H1 (cell line): ENCODE data around the gene SEMA3A. TPM values are rescaled to one million over a fixed set of nuclear protein-coding genes. Genes with fewer than 3 reads are reported as not detected.

Experiments
- CTCF ChIA-PET: fragments of 300-600 bp; sonication (Branson Sonifier 250); formaldehyde crosslinking; loops from one replicate; lab custom pipeline; 2021; ENCODE audit not compliant: partially characterized antibody; lab: Charles Lee
- POLR2A ChIA-PET: fragments of 300-600 bp; sonication (Branson Sonifier 250); formaldehyde crosslinking; loops from one replicate; lab custom pipeline; 2021; ENCODE audit warnings: inconsistent platforms; ENCODE audit not compliant: partially characterized antibody; lab: Charles Lee
- DNase-seq, 2 experiments: peaks; one replicate each; pipeline versions ENCODE4 v3.0.0 to v3.0.0-alpha.2; 2010 to 2022; ENCODE audit warnings: low spot score in 2 of 2, low read depth in 1 of 2, mixed read lengths in 1 of 2
- FAIRE-seq: peaks from 2 replicates; lab custom pipeline; 2011; peaks lifted over from hg19 to GRCh38; lab: Jason Lieb, UNC
- H2AFZ ChIP-seq: 2 replicates; pipeline ENCODE4 v1.8.1; 2012; ENCODE audit warnings: low read length, inconsistent platforms
- H2AK5ac ChIP-seq: 2 replicates; pipeline ENCODE4 v1.6.1; 2013; ENCODE audit warnings: low read depth, low read length
- H2BK120ac ChIP-seq: replicated peaks from 2 replicates; pipeline ENCODE3; 2013; ENCODE audit warnings: low read depth, low read length, inconsistent platforms
- H2BK12ac ChIP-seq: 2 replicates; pipeline ENCODE4 v1.6.1; 2013; ENCODE audit warnings: low read depth, low read length
- H2BK15ac ChIP-seq: 2 replicates; pipeline ENCODE4 v1.6.1; 2013; ENCODE audit warnings: low read length
- H2BK20ac ChIP-seq: 2 replicates; pipeline ENCODE4 v1.6.1; 2013; ENCODE audit warnings: low read length
- H2BK5ac ChIP-seq: 2 replicates; pipeline ENCODE4 v1.6.1; 2013; ENCODE audit warnings: low read depth, low read length
- H3K14ac ChIP-seq: 2 replicates; pipeline ENCODE4 v1.6.1; 2013; ENCODE audit warnings: inconsistent platforms; ENCODE audit not compliant: insufficient read length
- H3K18ac ChIP-seq: 2 replicates; pipeline ENCODE4 v1.6.1; 2013; ENCODE audit warnings: low read length; ENCODE audit errors: extremely low read depth
- H3K23ac ChIP-seq: 2 replicates; pipeline ENCODE4 v1.6.1; 2013; ENCODE audit warnings: inconsistent platforms; ENCODE audit not compliant: insufficient read length
- H3K23me2 ChIP-seq: 2 replicates; pipeline ENCODE4 v1.6.1; 2013; ENCODE audit warnings: low read depth, low read length
- H3K27ac ChIP-seq: 2 replicates; pipeline ENCODE4 v1.6.1; 2011; ENCODE audit warnings: low read depth, low read length, inconsistent platforms
- H3K27me3 ChIP-seq, 4 experiments: replicated peaks in 1 of 4; 1 replicate in 1 of 4; 2 replicates in 3 of 4; pipeline versions ENCODE4 v1.6.1 to v1.8.1; 2011 to 2013; ENCODE audit warnings: low read length in 3 of 4, mild to moderate bottlenecking in 3 of 4, inconsistent platforms in 2 of 4, mixed read lengths in 2 of 4, moderate library complexity in 1 of 4; ENCODE audit not compliant: control insufficient read depth in 3 of 4, insufficient read depth in 3 of 4; ENCODE audit errors: extremely low read depth in 1 of 4
- H3K36me3 ChIP-seq, 4 experiments: 2 replicates each; pipeline versions ENCODE4 v1.6.1 to v1.8.1; 2011 to 2013; ENCODE audit warnings: mild to moderate bottlenecking in 4 of 4, low read length in 3 of 4, moderate library complexity in 2 of 4, control low read depth in 1 of 4, inconsistent platforms in 1 of 4; ENCODE audit not compliant: insufficient read depth in 4 of 4, control insufficient read depth in 2 of 4
- H3K4ac ChIP-seq: replicated peaks from 2 replicates; pipeline ENCODE3; 2013; ENCODE audit warnings: low read length, low read depth, mixed read lengths, inconsistent platforms; ENCODE audit not compliant: insufficient read length
- H3K4me1 ChIP-seq, 4 experiments: replicated peaks in 1 of 4; 1 replicate in 1 of 4; 2 replicates in 3 of 4; pipeline versions ENCODE4 v1.6.1 to v1.8.1; 2011 to 2013; ENCODE audit warnings: low read length in 3 of 4, inconsistent platforms in 2 of 4, mixed read lengths in 1 of 4; ENCODE audit not compliant: insufficient read depth in 4 of 4, control insufficient read depth in 3 of 4
- H3K4me2 ChIP-seq, 2 experiments: 2 replicates each; pipeline versions ENCODE4 v1.6.1 to v1.8.1; 2011 to 2013; ENCODE audit warnings: low read depth in 2 of 2, low read length in 2 of 2, control low read depth in 1 of 2, inconsistent platforms in 1 of 2, mild to moderate bottlenecking in 1 of 2; ENCODE audit not compliant: insufficient read depth in 1 of 2
- H3K4me3 ChIP-seq, 4 experiments: fragments of 200-600, 300-600 bp in 1 of 4; sonication (generic), shearing (Covaris generic), sonication (Bioruptor Twin) in 1 of 4; 2 replicates each; pipeline versions ENCODE4 v1.5.1 to v1.8.1; 2011 to 2016; ENCODE audit warnings: low read length in 4 of 4, low read depth in 3 of 4, control low read depth in 2 of 4, inconsistent platforms in 2 of 4, mild to moderate bottlenecking in 2 of 4, mixed read lengths in 1 of 4, moderate library complexity in 1 of 4; ENCODE audit not compliant: insufficient read depth in 2 of 4; ENCODE audit errors: extremely low read depth in 1 of 4
- H3K56ac ChIP-seq: replicated peaks from 2 replicates; pipeline ENCODE3; 2013; ENCODE audit warnings: low read depth, mild to moderate bottlenecking, mixed read lengths, low read length, inconsistent platforms; ENCODE audit not compliant: insufficient read length
- H3K79me1 ChIP-seq: 2 replicates; pipeline ENCODE4 v1.6.1; 2013; ENCODE audit warnings: low read depth, low read length, control low read depth
- H3K79me2 ChIP-seq, 2 experiments: 2 replicates each; pipeline versions ENCODE4 v1.6.1 to v1.8.1; 2012 to 2013; ENCODE audit warnings: low read length in 2 of 2, mild to moderate bottlenecking in 2 of 2, inconsistent platforms in 1 of 2; ENCODE audit not compliant: insufficient read depth in 2 of 2, control insufficient read depth in 1 of 2
- H3K9ac ChIP-seq, 4 experiments: replicated peaks in 1 of 4; 1 replicate in 1 of 4; 2 replicates in 3 of 4; pipeline versions ENCODE4 v1.6.1 to v1.8.1; 2011 to 2013; ENCODE audit warnings: low read depth in 3 of 4, low read length in 3 of 4, control low read depth in 2 of 4, mild to moderate bottlenecking in 2 of 4, moderate library complexity in 2 of 4, inconsistent platforms in 1 of 4; ENCODE audit errors: extremely low read depth in 1 of 4
- H3K9me3 ChIP-seq, 2 experiments: 2 replicates each; pipeline versions ENCODE4 v1.6.1 to v1.8.1; 2012 to 2013; ENCODE audit warnings: mild to moderate bottlenecking in 2 of 2, moderate library complexity in 2 of 2, control low read depth in 1 of 2, inconsistent platforms in 1 of 2, low read depth in 1 of 2, low read length in 1 of 2, mixed read lengths in 1 of 2; ENCODE audit not compliant: insufficient read depth in 2 of 2
- H4K20me1 ChIP-seq, 2 experiments: replicated peaks in 1 of 2; 2 replicates each; pipeline versions ENCODE3 to v1.8.1; 2011 to 2013; ENCODE audit warnings: inconsistent platforms in 2 of 2, low read length in 2 of 2, mild to moderate bottlenecking in 1 of 2; ENCODE audit not compliant: insufficient read depth in 2 of 2, control insufficient read depth in 1 of 2
- H4K5ac ChIP-seq: 2 replicates; pipeline ENCODE4 v1.6.1; 2013; ENCODE audit warnings: low read length, low read depth, mixed read lengths, inconsistent platforms; ENCODE audit not compliant: insufficient read length
- H4K8ac ChIP-seq: 2 replicates; pipeline ENCODE4 v1.8.0; 2013; ENCODE audit warnings: mild to moderate bottlenecking, moderate library complexity, low read length, inconsistent platforms; ENCODE audit not compliant: insufficient read depth; ENCODE audit errors: extremely low read depth
- H4K91ac ChIP-seq: replicated peaks from 2 replicates; pipeline ENCODE3; 2013; ENCODE audit warnings: low read length, mixed read lengths, inconsistent platforms; ENCODE audit not compliant: insufficient read length
- BCL11A ChIP-seq, 2 experiments: IDR thresholded peaks; one replicate each; pipeline ENCODE4 v1.6.1; 2011; ENCODE audit warnings: low read depth in 2 of 2, low read length in 2 of 2, mild to moderate bottlenecking in 2 of 2
- BRCA1 ChIP-seq: IDR thresholded peaks from 2 replicates; pipeline ENCODE4 v1.6.1; 2012; ENCODE audit warnings: low read depth, low read length, improper control_type of control experiment
- CHD2 ChIP-seq: IDR thresholded peaks from 2 replicates; pipeline ENCODE4 v1.6.1; 2012; ENCODE audit warnings: low read length, improper control_type of control experiment
- CTBP2 ChIP-seq: IDR thresholded peaks from 2 replicates; pipeline ENCODE4 v1.7.0; 2011; ENCODE audit warnings: borderline replicate concordance, mild to moderate bottlenecking, moderate library complexity, mixed read lengths, low read length; ENCODE audit not compliant: insufficient read depth, insufficient read length
- EP300 ChIP-seq, 2 experiments: IDR thresholded peaks; 1 replicate in 1 of 2; 2 replicates in 1 of 2; pipeline ENCODE4 v1.6.1; 2011 to 2012; ENCODE audit warnings: low read depth in 2 of 2, low read length in 2 of 2, mild to moderate bottlenecking in 2 of 2, borderline replicate concordance in 1 of 2, inconsistent platforms in 1 of 2, moderate library complexity in 1 of 2
- JUN ChIP-seq: IDR thresholded peaks from 2 replicates; pipeline ENCODE4 v1.6.1; 2011; ENCODE audit warnings: low read depth, mild to moderate bottlenecking, improper control_type of control experiment, low read length
- KDM5A ChIP-seq: fragments of 200-600 bp; IDR thresholded peaks from 2 replicates; pipeline ENCODE4 v1.7.1; 2012; ENCODE audit warnings: mild to moderate bottlenecking, low read length, inconsistent platforms, mixed read lengths
- POLR2A ChIP-seq, 2 experiments: IDR thresholded peaks; 1 replicate in 1 of 2; 2 replicates in 1 of 2; pipeline ENCODE4 v1.6.1; 2011; ENCODE audit warnings: low read depth in 2 of 2, low read length in 2 of 2, mild to moderate bottlenecking in 2 of 2; ENCODE audit errors: control extremely low read depth in 1 of 2
- POLR2AphosphoS5 ChIP-seq: IDR thresholded peaks from 2 replicates; pipeline ENCODE4 v1.6.1; 2011; ENCODE audit warnings: low read depth, low read length
- SAP30 ChIP-seq: fragments of 300-600 bp; sonication (generic); IDR thresholded peaks from 2 replicates; pipeline ENCODE4 v1.7.1; 2012; ENCODE audit warnings: low read length, moderate library complexity, mild to moderate bottlenecking, inconsistent platforms; ENCODE audit not compliant: insufficient read depth, insufficient replicate concordance
- WGBS, 2 experiments: shearing (Covaris generic) in 1 of 2; methylation state at CpG; one replicate each; pipeline versions ENCODE4 v1.1.6 to v1.1.7; 2013 to 2015; ENCODE audit warnings: low lambda C conversion rate in 2 of 2, mixed read lengths in 2 of 2, inconsistent platforms in 1 of 2, low coverage in 1 of 2, missing lambda C conversion rate in 1 of 2; ENCODE audit not compliant: insufficient replicate concordance in 2 of 2, insufficient coverage in 1 of 2, insufficient read length in 1 of 2; ENCODE audit errors: extremely low coverage in 1 of 2, missing lambda C conversion rate in 1 of 2; 5-methylcytosine and 5-hydroxymethylcytosine counted together
- polyA plus RNA-seq, 7 experiments: library from polyadenylated mRNA; depleted of rRNA in 3 of 7; stranded (reverse) in 5 of 7; unstranded in 2 of 7; fragments of >200 nt in 5 of 7; fragments of 200-250 nt in 2 of 7; gene quantifications; 1 replicate in 5 of 7; 2 replicates in 1 of 7; 4 replicates in 1 of 7; pipeline versions ENCODE4 v1.2.1 to v1.2.3, GENCODE V29; 2011 to 2013; ENCODE audit warnings: missing spikeins in 2 of 7, mixed read lengths in 2 of 7
- total RNA-seq: library from RNA; stranded (reverse); fragmentation: NEBNext Ultra II Directional; extraction: Animal tissue kit (Norgen Biotek cat#: 25700); gene quantifications from 2 replicates; pipeline ENCODE4 v1.2.1, GENCODE V29; 2021

SEMA3A gene
- total and polyA plus RNA-seq, 2 of the 8 experiments (the other 6 are each of a cell fraction or from before 2014, with no cell fraction given), result 8.1 to 45.9 TPM

GRCh38 chr7:84236398-84236797, 41.8 kb upstream of the SEMA3A start:
- DNase-seq (no peak), FAIRE-seq (no peak)
- Histone ChIP-seq H3K23ac (no peak overlapping the region), H4K20me1 (no peaks in the 10 kb centered on the region), H2BK120ac (no peak overlapping the region), H3K9ac (no peak overlapping the region), H3K79me2 (no peaks in the 10 kb centered on the region), H3K4me1 (no peaks in the 10 kb centered on the region), H2BK15ac (no peak overlapping the region), H3K4me3 (no peak overlapping the region), H3K27me3 (no peaks in the 10 kb centered on the region), H3K23me2 (no peaks in the 10 kb centered on the region), H3K4ac (no peak overlapping the region), H2BK5ac (no peak overlapping the region), H2BK20ac (no peak overlapping the region), H3K9me3 (0 out of 4 replicates have a peak, but pooled peaks cover 0 to 4% of the 10 kb centered on the region in 2 experiments), H2BK12ac (no peak overlapping the region), H3K79me1 (no peaks in the 10 kb centered on the region), H3K18ac (no peak overlapping the region), H3K14ac (no peak overlapping the region), H4K8ac (no peak overlapping the region), H3K36me3 (no peaks in the 10 kb centered on the region), H2AFZ (no peak overlapping the region), H2AK5ac (no peak overlapping the region), H4K5ac (no peak overlapping the region), H3K56ac (no peak overlapping the region), H3K27ac (no peak overlapping the region), H3K4me2 (no peak overlapping the region), H4K91ac (no peak overlapping the region)
- ChIA-PET POLR2A (no interaction called here), CTCF (no interaction called here)
- TF ChIP-seq KDM5A, result no peak
- no peak for TF ChIP-seq SAP30
- no peak for TF ChIP-seq CTBP2
- no peak for TF ChIP-seq CHD2
- TF ChIP-seq POLR2A (IDR thresholded peaks at IDR 0.05; ENCODE audit: control extremely low read depth in 1 of 2, low read depth in 2 of 2, low read length in 2 of 2), result no peak
- no peak for TF ChIP-seq BRCA1
- TF ChIP-seq EP300 (IDR thresholded peaks at IDR 0.05; ENCODE audit: borderline replicate concordance in 1 of 2, low read depth in 2 of 2, low read length in 2 of 2), result no peak
- no peak for TF ChIP-seq BCL11A (IDR thresholded peaks at IDR 0.05; ENCODE audit: low read depth in 2 of 2, low read length in 2 of 2)
- TF ChIP-seq JUN, result no peak
- no peak for TF ChIP-seq POLR2AphosphoS5
- WGBS, 2 experiments, result 83% methylated on average over 3 of the region's 3 CpGs; no CpG with 5 or more reads in 1 of the 2 experiments
